Measurements from ENCODE around the gene IFNL2.

DNA sequence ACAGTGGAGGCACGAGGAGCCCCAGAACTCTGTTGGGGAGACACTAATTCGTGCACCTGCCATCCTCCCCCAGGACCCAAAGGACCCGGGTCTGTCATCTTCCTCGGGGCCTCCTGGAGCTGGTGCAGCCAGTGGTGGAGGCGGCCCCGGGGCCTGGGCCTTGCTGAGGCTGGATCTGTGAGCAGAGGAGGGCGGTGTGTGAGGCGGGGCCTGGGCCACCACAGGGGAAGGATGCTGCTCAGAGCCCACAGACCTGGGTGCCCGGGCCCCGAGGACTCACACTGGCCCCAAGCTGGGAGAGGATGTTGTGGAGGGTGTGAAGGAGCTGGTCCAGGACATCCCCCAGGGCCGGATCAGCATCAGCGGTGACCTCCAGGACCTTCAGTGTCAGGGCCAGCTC lies 31.7 kb upstream of the IFNL2 start:
- TF ChIP-seq POLR2A (IDR thresholded peaks at IDR 0.05; ENCODE audit: low read depth, low read length) = no peak
- TF ChIP-seq, protein P1, sequence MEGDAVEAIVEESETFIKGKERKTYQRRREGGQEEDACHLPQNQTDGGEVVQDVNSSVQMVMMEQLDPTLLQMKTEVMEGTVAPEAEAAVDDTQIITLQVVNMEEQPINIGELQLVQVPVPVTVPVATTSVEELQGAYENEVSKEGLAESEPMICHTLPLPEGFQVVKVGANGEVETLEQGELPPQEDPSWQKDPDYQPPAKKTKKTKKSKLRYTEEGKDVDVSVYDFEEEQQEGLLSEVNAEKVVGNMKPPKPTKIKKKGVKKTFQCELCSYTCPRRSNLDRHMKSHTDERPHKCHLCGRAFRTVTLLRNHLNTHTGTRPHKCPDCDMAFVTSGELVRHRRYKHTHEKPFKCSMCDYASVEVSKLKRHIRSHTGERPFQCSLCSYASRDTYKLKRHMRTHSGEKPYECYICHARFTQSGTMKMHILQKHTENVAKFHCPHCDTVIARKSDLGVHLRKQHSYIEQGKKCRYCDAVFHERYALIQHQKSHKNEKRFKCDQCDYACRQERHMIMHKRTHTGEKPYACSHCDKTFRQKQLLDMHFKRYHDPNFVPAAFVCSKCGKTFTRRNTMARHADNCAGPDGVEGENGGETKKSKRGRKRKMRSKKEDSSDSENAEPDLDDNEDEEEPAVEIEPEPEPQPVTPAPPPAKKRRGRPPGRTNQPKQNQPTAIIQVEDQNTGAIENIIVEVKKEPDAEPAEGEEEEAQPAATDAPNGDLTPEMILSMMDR (IDR thresholded peaks at IDR 0.05; ENCODE audit: extremely low read depth in 1 of 2, insufficient read depth in 1 of 2, low read depth in 1 of 2, low read length in 2 of 2) = no peak
- TF ChIP-seq POLR2AphosphoS5 (IDR thresholded peaks at IDR 0.05; ENCODE audit: insufficient read depth, low read depth, low read length) = no peak
- no peak for TF ChIP-seq MYC (IDR thresholded peaks at IDR 0.05; ENCODE audit: low read depth, low read length)
- no peak for TF ChIP-seq EZH2 (IDR thresholded peaks at IDR 0.05; ENCODE audit: borderline replicate concordance, low read depth, low read length, severe bottlenecking)
- no peak for TF ChIP-seq JUN (IDR thresholded peaks at IDR 0.05; ENCODE audit: borderline replicate concordance, insufficient read depth, insufficient read length, low read depth)
- no peak for TF ChIP-seq MAX (IDR thresholded peaks at IDR 0.05; ENCODE audit: insufficient read depth, insufficient read length)

Data from endothelial cell of umbilical vein (primary cell).